ENCODE data around the gene ZNF565. TPM values are rescaled to one million over a fixed set of nuclear protein-coding genes. Genes with fewer than 3 reads are reported as not detected.

Gene ZNF565
- total RNA-seq, 1 experiment from 2014 or later, result 3.0 TPM

GRCh38 chr19:36152019-36152351, 62.5 kb downstream of the ZNF565 start:
- no peak overlapping the region for H2AFZ ChIP-seq (ENCODE audit: low read length)
- TF ChIP-seq EZH2phosphoT487 (IDR thresholded peaks at IDR 0.05; ENCODE audit: borderline replicate concordance, low read length) (no peak), EZH2 (IDR thresholded peaks at IDR 0.05; ENCODE audit: low read length, unreplicated experiment) (no peak), CTCF (conservative IDR thresholded peaks at IDR 0.05; ENCODE audit: low read depth, low read length) (no peak)
- H3K4me2 ChIP-seq (ENCODE audit: low read length), result no peak overlapping the region
- intact Hi-C loops (cut with micrococcal nuclease), result no loop called here
- ChIA-PET CTCF (no interaction called here), POLR2A (ENCODE audit: unreplicated experiment) (no interaction called here)
- no peak for DNase-seq
- ATAC-seq, result no peak
- BruUV-seq (replicated peaks), result no TSS peak
- H3F3A ChIP-seq (ENCODE audit: low read length, unreplicated experiment), result no peaks in the 10 kb centered on the region
- H3K4me1 ChIP-seq (ENCODE audit: insufficient read depth, low read length), result no peaks in the 10 kb centered on the region
- H3K9me2 ChIP-seq (replicated peaks; ENCODE audit: low read length), result no peaks in the 10 kb centered on the region
- no peak overlapping the region for H3K4me3 ChIP-seq (ENCODE audit: low read length)
- H3K27me3 ChIP-seq (ENCODE audit: low read length), result no peaks in the 10 kb centered on the region
- no peaks in the 10 kb centered on the region for H3K9me3 ChIP-seq (ENCODE audit: low read length)
- no peaks in the 10 kb centered on the region for H4K20me1 ChIP-seq (ENCODE audit: low read length)
- H3K36me3 ChIP-seq (ENCODE audit: low read depth, low read length), result peaks cover 3% of the 10 kb centered on the region; the same call in 1 of the 2 replicates
- H3K79me2 ChIP-seq (ENCODE audit: low read length), result no peaks in the 10 kb centered on the region
- no peak overlapping the region for H3K9ac ChIP-seq (ENCODE audit: low read length)
- H3K27ac ChIP-seq (ENCODE audit: low read length), result no peak overlapping the region

- Histone ChIP-seq H3K27me3 (ENCODE audit: low read length) (no peaks in the 10 kb centered on the region), H3K4me1 (ENCODE audit: insufficient read depth, low read length) (no peaks in the 10 kb centered on the region), H3K36me3 (ENCODE audit: low read depth, low read length) (peaks cover 4% of the 10 kb centered on the region; the same call in 1 of the 2 replicates), H2AFZ (ENCODE audit: low read length) (no peak overlapping the region), H3K4me3 (ENCODE audit: low read length) (no peak overlapping the region), H3K79me2 (ENCODE audit: low read length) (no peaks in the 10 kb centered on the region), H3K9ac (ENCODE audit: low read length) (no peak overlapping the region), H3K9me2 (replicated peaks; ENCODE audit: low read length) (no peaks in the 10 kb centered on the region), H3K27ac (ENCODE audit: low read length) (no peak overlapping the region), H3K4me2 (ENCODE audit: low read length) (no peak overlapping the region), H3F3A (ENCODE audit: low read length, unreplicated experiment) (no peaks in the 10 kb centered on the region), H3K9me3 (ENCODE audit: low read length) (no peaks in the 10 kb centered on the region), H4K20me1 (ENCODE audit: low read length) (no peaks in the 10 kb centered on the region)
- intact Hi-C loops (cut with micrococcal nuclease), result no loop called here
- DNase-seq, result no peak
- ChIA-PET POLR2A (ENCODE audit: unreplicated experiment) (interaction anchor here (0.7 kb wide), 1 partner anchor 12 kb away, joined by 3 read pairs; the partner anchor contains the start of gene CAPNS1), CTCF (no interaction called here)
- TF ChIP-seq EZH2 (IDR thresholded peaks at IDR 0.05; ENCODE audit: low read length, unreplicated experiment), result no peak
- BruUV-seq (replicated peaks), result no TSS peak
- ATAC-seq, result no peak
Observed at GRCh38 chr19:36151144-36152018, 63.1 kb downstream of the ZNF565 start.

- Histone ChIP-seq H3K4me2 (ENCODE audit: low read length) (no peak overlapping the region), H3K9ac (ENCODE audit: low read length) (no peak overlapping the region), H3K4me3 (ENCODE audit: low read length) (no peak overlapping the region), H3K9me3 (ENCODE audit: low read length) (no peaks in the 10 kb centered on the region), H3K79me2 (ENCODE audit: low read length) (no peaks in the 10 kb centered on the region), H4K20me1 (ENCODE audit: low read length) (no peaks in the 10 kb centered on the region), H3K4me1 (ENCODE audit: insufficient read depth, low read length) (no peaks in the 10 kb centered on the region), H3K27me3 (ENCODE audit: low read length) (no peaks in the 10 kb centered on the region), H3K27ac (ENCODE audit: low read length) (no peak overlapping the region), H2AFZ (ENCODE audit: low read length) (no peak overlapping the region), H3F3A (ENCODE audit: low read length, unreplicated experiment) (no peaks in the 10 kb centered on the region), H3K9me2 (replicated peaks; ENCODE audit: low read length) (no peaks in the 10 kb centered on the region), H3K36me3 (ENCODE audit: low read depth, low read length) (peaks cover 6% of the 10 kb centered on the region)
- ATAC-seq, result no peak
- no peak for DNase-seq
- TF ChIP-seq CTCF (conservative IDR thresholded peaks at IDR 0.05; ENCODE audit: low read depth, low read length) (no peak), EZH2phosphoT487 (IDR thresholded peaks at IDR 0.05; ENCODE audit: borderline replicate concordance, low read length) (no peak), EZH2 (IDR thresholded peaks at IDR 0.05; ENCODE audit: low read length, unreplicated experiment) (no peak)
- no TSS peak for BruUV-seq (replicated peaks)
- CTCF ChIA-PET, result no interaction called here
- intact Hi-C loops (cut with micrococcal nuclease), result no loop called here
- POLR2A ChIA-PET (ENCODE audit: unreplicated experiment), result interaction anchor here (0.7 kb wide), 1 partner anchor 11 kb away, joined by 3 read pairs; the partner anchor contains the start of gene CAPNS1
Observed at GRCh38 chr19:36150586-36150985, 63.9 kb downstream of the ZNF565 start.

All from PC-3 (cell line).